A673 (cell line): Measurements from ENCODE around the gene ARHGAP6.

ENCODE experiments used
- CTCF ChIP-seq: fragments of 300-800, 200-600 bp; sonication (generic); conservative IDR thresholded peaks from 2 replicates; pipeline ENCODE4 v1.5.1; 2017; ENCODE audit warnings: low read depth, mild to moderate bottlenecking, antibody characterized with exemption, low read length, moderate library complexity, mixed read lengths
- EZH2 ChIP-seq: fragments of 200-600 bp; sonication (generic); IDR thresholded peaks from 2 replicates; pipeline ENCODE4 v1.6.1; 2017; ENCODE audit warnings: borderline replicate concordance, low read depth, mild to moderate bottlenecking, mixed read lengths, antibody characterized with exemption, low read length; ENCODE audit not compliant: poor library complexity, severe bottlenecking

GRCh38 chrX:11097933-11098332 lies 567.8 kb downstream of the ARHGAP6 start:
- TF ChIP-seq CTCF (no peak), EZH2 (no peak)
